Fibroblast of gingiva (primary cell): ENCODE data around the gene ITGA6.
"Not testable (repeated sequence)": the region's sequence is repeated elsewhere in the genome, so short reads cannot be mapped to it uniquely, and the experiment has no call there.

Experiments
- DNase-seq: peaks from one replicate; pipeline ENCODE4 v3.0.0-alpha.2; 2011; ENCODE audit warnings: low read depth

Gene ITGA6

GRCh38 chr2:172516299-172516698 is 88.9 kb downstream of the ITGA6 start:
- DNase-seq, result peak; percentile 91

GRCh38 chr2:172518995-172519394 is 91.6 kb downstream of the ITGA6 start:
- DNase-seq, result no peak

- DNase-seq, result no peak
These were observed 98.2 kb downstream of the ITGA6 start for GRCh38 chr2:172525601-172526000.

GRCh38 chr2:172531309-172531708 is 103.9 kb downstream of the ITGA6 start:
- no peak for DNase-seq

- not testable (repeated sequence) for DNase-seq
These were observed 105.1 kb downstream of the ITGA6 start for GRCh38 chr2:172532461-172532860.

GRCh38 chr2:172533687-172534086 is 106.3 kb downstream of the ITGA6 start:
- no peak for DNase-seq

- no peak for DNase-seq
These were observed 107.7 kb downstream of the ITGA6 start for GRCh38 chr2:172535119-172535518.

GRCh38 chr2:172537851-172538250 is 110.5 kb downstream of the ITGA6 start:
- not testable (repeated sequence) for DNase-seq

- DNase-seq, result no peak
These were observed 112.4 kb downstream of the ITGA6 start for GRCh38 chr2:172539767-172540166.

GRCh38 chr2:172540421-172540820 is 113.0 kb downstream of the ITGA6 start:
- no peak for DNase-seq

- peak; percentile 13 for DNase-seq
These were observed 118.2 kb downstream of the ITGA6 start for GRCh38 chr2:172545408-172546075.

- DNase-seq, result no peak
These were observed 121.7 kb downstream of the ITGA6 start for GRCh38 chr2:172549131-172549530.

GRCh38 chr2:172549802-172550201 is 122.4 kb downstream of the ITGA6 start:
- DNase-seq, result not testable (repeated sequence)

GRCh38 chr2:172550419-172550818 is 123.0 kb downstream of the ITGA6 start:
- DNase-seq, result no peak

GRCh38 chr2:172551271-172551670 is 123.9 kb downstream of the ITGA6 start:
- DNase-seq, result peak; percentile 38

GRCh38 chr2:172552547-172553291 is 125.3 kb downstream of the ITGA6 start:
- DNase-seq, result peak; percentile 60

- DNase-seq, result no peak
These were observed 127.2 kb downstream of the ITGA6 start for GRCh38 chr2:172554352-172555271.

GRCh38 chr2:172555272-172555521 is 127.8 kb downstream of the ITGA6 start:
- no peak for DNase-seq
